Esophagus squamous epithelium (tissue), 4 donors: ENCODE data around the gene HPSE2.

Experiments used
- POLR2A ChIP-seq, 4 donors: fragments of 450-650 bp; IDR thresholded peaks; one replicate each; pipeline ENCODE4 v1.6.1; 2017; ENCODE audit warnings: antibody characterized with exemption in 4 of 4, mild to moderate bottlenecking in 4 of 4, moderate library complexity in 3 of 4
- TF ChIP-seq, protein P1 (sequence below), 6 experiments: fragments of 450-650 bp in 4 of 6; fragments of 200-600 bp in 2 of 6; sonication (generic) in 2 of 6; IDR thresholded peaks; one replicate each; pipeline ENCODE4 v1.5.1; 2016 to 2019; ENCODE audit warnings: antibody characterized with exemption in 6 of 6, mild to moderate bottlenecking in 4 of 6, moderate library complexity in 4 of 6

GRCh38 chr10:98646998-98647917 lies 588.4 kb downstream of the HPSE2 start:
- TF ChIP-seq, protein P1, sequence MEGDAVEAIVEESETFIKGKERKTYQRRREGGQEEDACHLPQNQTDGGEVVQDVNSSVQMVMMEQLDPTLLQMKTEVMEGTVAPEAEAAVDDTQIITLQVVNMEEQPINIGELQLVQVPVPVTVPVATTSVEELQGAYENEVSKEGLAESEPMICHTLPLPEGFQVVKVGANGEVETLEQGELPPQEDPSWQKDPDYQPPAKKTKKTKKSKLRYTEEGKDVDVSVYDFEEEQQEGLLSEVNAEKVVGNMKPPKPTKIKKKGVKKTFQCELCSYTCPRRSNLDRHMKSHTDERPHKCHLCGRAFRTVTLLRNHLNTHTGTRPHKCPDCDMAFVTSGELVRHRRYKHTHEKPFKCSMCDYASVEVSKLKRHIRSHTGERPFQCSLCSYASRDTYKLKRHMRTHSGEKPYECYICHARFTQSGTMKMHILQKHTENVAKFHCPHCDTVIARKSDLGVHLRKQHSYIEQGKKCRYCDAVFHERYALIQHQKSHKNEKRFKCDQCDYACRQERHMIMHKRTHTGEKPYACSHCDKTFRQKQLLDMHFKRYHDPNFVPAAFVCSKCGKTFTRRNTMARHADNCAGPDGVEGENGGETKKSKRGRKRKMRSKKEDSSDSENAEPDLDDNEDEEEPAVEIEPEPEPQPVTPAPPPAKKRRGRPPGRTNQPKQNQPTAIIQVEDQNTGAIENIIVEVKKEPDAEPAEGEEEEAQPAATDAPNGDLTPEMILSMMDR (IDR thresholded peaks at IDR 0.05) = no peak
- no peak for TF ChIP-seq POLR2A (IDR thresholded peaks at IDR 0.05)
